Measurements from ENCODE around the gene ADGRG3. TPM values are rescaled to one million over a fixed set of nuclear protein-coding genes. Genes with fewer than 3 reads are reported as not detected.

ADGRG3 gene
- total and polyA plus RNA-seq, 2 of the 13 experiments (the other 11 are each of a cell fraction or from before 2014, with no cell fraction given) = 2.7 to 11.8 TPM

- no peak for ATAC-seq
- H3K36me3 ChIP-seq (replicated peaks in 1 of 2; ENCODE audit: control insufficient read depth in 1 of 2, insufficient read depth in 2 of 2, low read length in 2 of 2) = no peaks in the 10 kb centered on the region
These were observed 24.8 kb upstream of the ADGRG3 start for GRCh38 chr16:57643147-57643874.

GRCh38 chr16:57643910-57644309 lies 24.2 kb upstream of the ADGRG3 start:
- 75% methylated on average over 9 of the region's 9 CpGs for WGBS (ENCODE audit: low lambda C conversion rate)
- no peak for ATAC-seq
- Histone ChIP-seq H3K27ac (ENCODE audit: extremely low read length, insufficient read depth, low read length) (no peak overlapping the region), H3K27me3 (ENCODE audit: control insufficient read depth in 1 of 2, insufficient read depth in 2 of 2, low read length in 2 of 2) (no peaks in the 10 kb centered on the region), H3K4me1 (ENCODE audit: insufficient read depth, low read length) (peaks cover 55% of the 10 kb centered on the region), H3K36me3 (replicated peaks in 1 of 2; ENCODE audit: control insufficient read depth in 1 of 2, insufficient read depth in 2 of 2, low read length in 2 of 2) (no peaks in the 10 kb centered on the region), H3K4me3 (replicated peaks in 1 of 3; ENCODE audit: insufficient read depth in 1 of 3, low read depth in 2 of 3, low read length in 3 of 3) (no peak overlapping the region), H2AFZ (ENCODE audit: low read length) (no peak overlapping the region), H3K9me3 (ENCODE audit: low read length) (no peaks in the 10 kb centered on the region), H3K4me2 (ENCODE audit: low read depth, low read length) (no peak overlapping the region), H3K9ac (ENCODE audit: insufficient read depth, low read depth, low read length) (no peak overlapping the region), H3K79me2 (ENCODE audit: insufficient read depth, low read length) (no peaks in the 10 kb centered on the region), H4K20me1 (ENCODE audit: insufficient read depth, low read length) (no peaks in the 10 kb centered on the region)
- intact Hi-C loops (cut with micrococcal nuclease; ENCODE audit: unreplicated experiment) = no loop called here
- in situ Hi-C loops (cut with HindIII; ENCODE audit: extremely low pct_ligation_motif_present, low pct_unique_long_range_greater_than_20kb) = no loop called here
- no TSS peak for BruUV-seq (replicated peaks)
- DNase-seq (ENCODE audit: low spot score) = no peak
- ChIA-PET CTCF (ENCODE audit: low intra/inter-chr PET ratio, low total read pairs) (interaction anchor here (12.3 kb wide), 1 partner anchor 49 kb away, joined by 571 read pairs; no protein-coding TSS in a partner anchor), POLR2A (interaction anchor here (1.5 kb wide), 1 partner anchor 9 kb away, joined by 6 read pairs; no protein-coding TSS in a partner anchor)
- peak; percentile 23 for FAIRE-seq
- TF ChIP-seq ZBTB43 (CRISPR knock-in tag; conservative IDR thresholded peaks at IDR 0.05) (0 out of 2 replicates have a peak, but pooled peaks have one; percentile 17), GZF1 (CRISPR knock-in tag; IDR thresholded peaks at IDR 0.05) (no peak), HMGXB4 (CRISPR knock-in tag; IDR thresholded peaks at IDR 0.05; ENCODE audit: borderline replicate concordance in 1 of 2, low read depth in 1 of 2) (no peak), ZNF331 (CRISPR knock-in tag; IDR thresholded peaks at IDR 0.05) (no peak)

More at GRCh38 chr16:57643147-57643874, 24.8 kb upstream of the ADGRG3 start:
- no peak overlapping the region for H3K27ac ChIP-seq (ENCODE audit: extremely low read length, insufficient read depth, low read length)
- DNase-seq (ENCODE audit: low spot score) (no peak), FAIRE-seq (peak; percentile 30)
- H3K4me3 ChIP-seq (replicated peaks in 1 of 3; ENCODE audit: insufficient read depth in 1 of 3, low read depth in 2 of 3, low read length in 3 of 3) = no peak overlapping the region
- H3K4me1 ChIP-seq (ENCODE audit: insufficient read depth, low read length) = peaks cover 57% of the 10 kb centered on the region
- H3K4me2 ChIP-seq (ENCODE audit: low read depth, low read length) = no peak overlapping the region
- no TSS peak for BruUV-seq (replicated peaks)
- 83% methylated on average over 6 of the region's 7 CpGs for WGBS (ENCODE audit: low lambda C conversion rate)
- no peak for TF ChIP-seq HNRNPH1 (optimal IDR thresholded peaks at IDR 0.05; ENCODE audit: low read depth, low read length)
- no peak for TF ChIP-seq WIZ (CRISPR knock-in tag; IDR thresholded peaks at IDR 0.05)
- TF ChIP-seq ZNF660 (CRISPR knock-in tag; IDR thresholded peaks at IDR 0.05; ENCODE audit: borderline replicate concordance, low read depth) = no peak
- TF ChIP-seq REL (CRISPR knock-in tag; conservative IDR thresholded peaks at IDR 0.05) = no peak
- TF ChIP-seq ZSCAN31 (CRISPR knock-in tag; IDR thresholded peaks at IDR 0.05; ENCODE audit: low read depth) = no peak
- TF ChIP-seq GFI1 (CRISPR knock-in tag; IDR thresholded peaks at IDR 0.05; ENCODE audit: borderline replicate concordance) = no peak
- TF ChIP-seq ZNF598 (CRISPR knock-in tag; IDR thresholded peaks at IDR 0.05; ENCODE audit: borderline replicate concordance) = no peak
- TF ChIP-seq ZNF292 (CRISPR knock-in tag; IDR thresholded peaks at IDR 0.05; ENCODE audit: borderline replicate concordance, low read depth) = no peak
- TF ChIP-seq BCL6 (CRISPR knock-in tag; IDR thresholded peaks at IDR 0.05) = no peak
- no peak for TF ChIP-seq BATF2 (CRISPR knock-in tag; IDR thresholded peaks at IDR 0.05)
- TF ChIP-seq ZNF44 (CRISPR knock-in tag; IDR thresholded peaks at IDR 0.05) = no peak
- TF ChIP-seq ZNF569 (CRISPR knock-in tag; IDR thresholded peaks at IDR 0.05; ENCODE audit: borderline replicate concordance) = no peak
- in situ Hi-C loops (cut with HindIII; ENCODE audit: extremely low pct_ligation_motif_present, low pct_unique_long_range_greater_than_20kb) = no loop called here
- no peak overlapping the region for H2AFZ ChIP-seq (ENCODE audit: low read length)
- no peaks in the 10 kb centered on the region for H3K9me3 ChIP-seq (ENCODE audit: low read length)
- no peaks in the 10 kb centered on the region for H3K27me3 ChIP-seq (ENCODE audit: control insufficient read depth in 1 of 2, insufficient read depth in 2 of 2, low read length in 2 of 2)
- H3K79me2 ChIP-seq (ENCODE audit: insufficient read depth, low read length) = no peaks in the 10 kb centered on the region
- H4K20me1 ChIP-seq (ENCODE audit: insufficient read depth, low read length) = no peaks in the 10 kb centered on the region
- POLR2A ChIA-PET = interaction anchor here (1.5 kb wide), 1 partner anchor 8 kb away, joined by 6 read pairs; no protein-coding TSS in a partner anchor
- no peak overlapping the region for H3K9ac ChIP-seq (ENCODE audit: insufficient read depth, low read depth, low read length)
- intact Hi-C loops (cut with micrococcal nuclease; ENCODE audit: unreplicated experiment) = no loop called here
- CTCF ChIA-PET (ENCODE audit: low intra/inter-chr PET ratio, low total read pairs) = interaction anchor here (12.3 kb wide), 1 partner anchor 48 kb away, joined by 571 read pairs; no protein-coding TSS in a partner anchor

Measured in HepG2 (cell line).